Neural crest cell (in vitro differentiated cells): ENCODE measurements around the gene SOX2. TPM values are rescaled to one million over a fixed set of nuclear protein-coding genes. Genes with fewer than 3 reads are reported as not detected.

ENCODE experiments used
- DNase-seq: peaks from one replicate; pipeline ENCODE4 v3.0.0; 2021; ENCODE audit warnings: low read depth, mixed read lengths, low spot score
- H3K27ac Mint-ChIP-seq: one replicate; pipeline ENCODE4 v1.8.0; 2021; ENCODE audit warnings: mild to moderate bottlenecking, mixed read lengths; ENCODE audit not compliant: unreplicated experiment
- H3K27me3 Mint-ChIP-seq: 2 replicates; pipeline ENCODE4 v1.8.0; 2021; ENCODE audit warnings: low read depth, mild to moderate bottlenecking, mixed read lengths
- H3K36me3 Mint-ChIP-seq: 2 replicates; pipeline ENCODE4 v1.8.0; 2021; ENCODE audit warnings: low read depth, mild to moderate bottlenecking, mixed read lengths
- H3K4me1 Mint-ChIP-seq: 2 replicates; pipeline ENCODE4 v1.8.0; 2021; ENCODE audit warnings: mixed read lengths
- H3K4me3 Mint-ChIP-seq: one replicate; pipeline ENCODE4 v1.8.0; 2021; ENCODE audit warnings: mild to moderate bottlenecking, mixed read lengths
- H3K9me3 Mint-ChIP-seq: 2 replicates; pipeline ENCODE4 v1.8.0; 2021; ENCODE audit warnings: mixed read lengths
- total RNA-seq: library from RNA; stranded (reverse); gene quantifications from 2 replicates; pipeline ENCODE4 v1.2.1, GENCODE V29; 2021
- TF ChIP-seq, protein P1 (sequence below): fragments of 200-600 bp; sonication (generic); conservative IDR thresholded peaks from 2 replicates; pipeline ENCODE4 v1.5.0; 2021; ENCODE audit warnings: antibody characterized with exemption, mild to moderate bottlenecking

The SOX2 gene
- total RNA-seq, 1 donor from 2014 or later: 105 TPM

DNA sequence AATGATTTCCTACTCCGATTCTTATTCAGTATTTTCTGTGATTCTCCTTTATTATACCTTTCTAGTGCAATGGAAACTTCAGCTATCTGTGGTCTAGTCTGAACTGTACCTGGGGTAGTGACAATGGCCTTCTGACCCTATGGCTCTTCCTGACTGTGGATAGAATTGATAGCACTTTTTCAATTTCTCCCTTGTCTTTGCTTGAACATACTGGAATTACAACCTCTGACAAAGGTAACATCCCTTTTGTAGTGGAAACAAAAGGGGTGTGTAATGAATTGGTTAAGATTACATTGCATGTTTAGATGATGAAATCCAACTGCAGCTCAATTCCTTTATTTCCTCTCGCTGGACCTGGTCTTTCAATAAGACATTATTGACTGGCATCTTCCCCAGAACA is 21.0 kb upstream of the SOX2 start:
- H3K27me3 Mint-ChIP-seq: no peaks in the 10 kb centered on the region
- no peaks in the 10 kb centered on the region for H3K9me3 Mint-ChIP-seq
- H3K4me3 Mint-ChIP-seq: no peak overlapping the region
- DNase-seq: no peak
- TF ChIP-seq, protein P1, sequence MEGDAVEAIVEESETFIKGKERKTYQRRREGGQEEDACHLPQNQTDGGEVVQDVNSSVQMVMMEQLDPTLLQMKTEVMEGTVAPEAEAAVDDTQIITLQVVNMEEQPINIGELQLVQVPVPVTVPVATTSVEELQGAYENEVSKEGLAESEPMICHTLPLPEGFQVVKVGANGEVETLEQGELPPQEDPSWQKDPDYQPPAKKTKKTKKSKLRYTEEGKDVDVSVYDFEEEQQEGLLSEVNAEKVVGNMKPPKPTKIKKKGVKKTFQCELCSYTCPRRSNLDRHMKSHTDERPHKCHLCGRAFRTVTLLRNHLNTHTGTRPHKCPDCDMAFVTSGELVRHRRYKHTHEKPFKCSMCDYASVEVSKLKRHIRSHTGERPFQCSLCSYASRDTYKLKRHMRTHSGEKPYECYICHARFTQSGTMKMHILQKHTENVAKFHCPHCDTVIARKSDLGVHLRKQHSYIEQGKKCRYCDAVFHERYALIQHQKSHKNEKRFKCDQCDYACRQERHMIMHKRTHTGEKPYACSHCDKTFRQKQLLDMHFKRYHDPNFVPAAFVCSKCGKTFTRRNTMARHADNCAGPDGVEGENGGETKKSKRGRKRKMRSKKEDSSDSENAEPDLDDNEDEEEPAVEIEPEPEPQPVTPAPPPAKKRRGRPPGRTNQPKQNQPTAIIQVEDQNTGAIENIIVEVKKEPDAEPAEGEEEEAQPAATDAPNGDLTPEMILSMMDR: no peak
- H3K4me1 Mint-ChIP-seq: peaks cover 35% of the 10 kb centered on the region
- no peaks in the 10 kb centered on the region for H3K36me3 Mint-ChIP-seq
- H3K27ac Mint-ChIP-seq: no peak overlapping the region

GRCh38 chr3:181691901-181692300 is 19.8 kb upstream of the SOX2 start:
- DNase-seq: no peak
- H3K27ac Mint-ChIP-seq: no peak overlapping the region
- H3K4me1 Mint-ChIP-seq: peaks cover 40% of the 10 kb centered on the region
- peaks cover 2% of the 10 kb centered on the region for H3K36me3 Mint-ChIP-seq
- no peaks in the 10 kb centered on the region for H3K9me3 Mint-ChIP-seq
- H3K27me3 Mint-ChIP-seq: no peaks in the 10 kb centered on the region
- H3K4me3 Mint-ChIP-seq: no peak overlapping the region
- TF ChIP-seq, protein P1: no peak

GRCh38 chr3:181692311-181693145 is 19.2 kb upstream of the SOX2 start:
- no peak overlapping the region for H3K27ac Mint-ChIP-seq
- TF ChIP-seq, protein P1: no peak
- no peak overlapping the region for H3K4me3 Mint-ChIP-seq
- H3K27me3 Mint-ChIP-seq: no peaks in the 10 kb centered on the region
- no peaks in the 10 kb centered on the region for H3K9me3 Mint-ChIP-seq
- H3K36me3 Mint-ChIP-seq: peaks cover 2% of the 10 kb centered on the region
- DNase-seq: no peak
- peaks cover 37% of the 10 kb centered on the region for H3K4me1 Mint-ChIP-seq

DNA sequence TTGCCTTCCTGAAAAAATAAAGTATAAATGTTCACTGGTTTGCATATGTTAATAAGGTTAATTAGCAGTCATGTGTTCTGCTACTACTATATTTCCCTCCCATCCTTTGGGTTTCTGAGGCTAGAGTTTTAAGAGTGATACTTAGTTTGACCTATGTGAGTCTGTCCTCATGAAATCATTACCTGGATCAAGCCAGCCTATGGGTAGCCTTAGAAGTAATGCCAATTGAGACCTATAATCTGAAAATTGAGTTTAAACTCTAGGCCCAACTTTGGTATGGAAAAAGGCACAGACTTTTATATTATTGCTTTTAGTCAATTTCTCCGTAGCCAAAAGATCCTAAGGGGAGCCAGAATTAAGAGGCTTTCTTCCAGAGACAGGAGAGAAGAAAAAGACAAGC is 18.4 kb upstream of the SOX2 start:
- Mint-ChIP-seq H3K4me3 (no peak overlapping the region), H3K9me3 (no peaks in the 10 kb centered on the region), H3K36me3 (peaks cover 2% of the 10 kb centered on the region), H3K27me3 (no peaks in the 10 kb centered on the region), H3K4me1 (peaks cover 40% of the 10 kb centered on the region), H3K27ac (no peak overlapping the region)
- DNase-seq: no peak
- TF ChIP-seq, protein P1: no peak

DNA sequence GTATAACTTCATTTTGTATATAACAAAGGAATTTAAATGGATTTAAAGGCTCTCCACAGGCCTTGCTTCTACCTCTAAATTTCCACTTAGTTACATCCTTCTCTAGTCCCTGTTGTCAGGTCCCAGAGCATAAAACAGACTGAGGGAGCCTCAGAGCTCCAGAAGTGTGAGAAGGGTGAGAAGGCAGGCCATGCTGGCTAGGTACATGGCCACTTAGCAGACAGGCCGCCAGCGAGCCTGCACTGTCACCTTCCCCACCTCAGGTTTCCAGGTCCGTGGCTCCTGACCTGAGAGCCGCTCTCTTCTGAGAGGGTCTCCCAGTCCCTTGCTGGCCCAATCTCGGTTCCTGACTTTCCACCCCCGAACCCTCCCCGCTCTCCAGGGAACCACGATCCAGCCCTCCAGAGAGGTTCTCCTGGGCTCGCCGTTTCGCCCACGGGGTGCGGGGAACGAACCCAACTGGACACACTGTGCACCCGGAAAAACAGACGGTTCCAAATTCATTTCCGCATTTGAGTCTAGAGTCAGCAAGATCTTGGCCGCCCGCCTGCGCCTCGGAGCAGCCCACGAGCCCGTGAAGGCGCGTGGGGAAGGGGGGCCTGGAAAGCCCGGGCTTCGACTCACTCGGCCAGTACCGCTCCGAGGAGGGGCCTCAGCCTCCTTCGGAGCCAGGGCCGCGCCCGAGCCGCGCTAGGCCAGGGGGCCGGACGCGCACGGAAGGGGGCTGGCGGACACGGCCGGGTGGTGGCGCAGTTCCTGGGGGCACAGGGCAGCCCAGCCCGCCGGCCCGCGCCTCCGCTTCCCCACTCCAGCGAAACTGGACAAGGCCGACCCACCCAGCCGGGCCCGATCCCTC is 16.7 kb upstream of the SOX2 start:
- no peak overlapping the region for H3K4me3 Mint-ChIP-seq
- no peak overlapping the region for H3K27ac Mint-ChIP-seq
- H3K27me3 Mint-ChIP-seq: no peaks in the 10 kb centered on the region
- no peaks in the 10 kb centered on the region for H3K9me3 Mint-ChIP-seq
- no peak for DNase-seq
- peaks cover 2% of the 10 kb centered on the region for H3K36me3 Mint-ChIP-seq
- H3K4me1 Mint-ChIP-seq: peaks cover 52% of the 10 kb centered on the region
- TF ChIP-seq, protein P1: no peak
